Psoas muscle (tissue), 8 donors: ENCODE data around the gene NACAD. TPM values are rescaled to one million over a fixed set of nuclear protein-coding genes. Genes with fewer than 3 reads are reported as not detected.

Experiments used
- ATAC-seq, 4 donors: fragments of 200-7000 bp; cut with Tn5 transposase; one replicate each; pipeline ENCODE4 v1.9.1; 2020; ENCODE audit warnings: moderate library complexity in 3 of 4, mild to moderate bottlenecking in 2 of 4
- DNase-seq, 2 donors: peaks; one replicate each; pipeline ENCODE4 v3.0.0-alpha.2; 2020
- H3K27ac ChIP-seq: fragments of 200-600 bp; one replicate; pipeline ENCODE4 v1.8.0; 2022
- H3K27me3 ChIP-seq, 3 donors: fragments of 200-600 bp in 1 of 3; one replicate each; pipeline versions ENCODE4 v1.6.1 to v1.8.0; 2013 to 2022; ENCODE audit warnings: low read length in 2 of 3, mild to moderate bottlenecking in 2 of 3, moderate library complexity in 1 of 3; ENCODE audit not compliant: insufficient read depth in 3 of 3
- H3K36me3 ChIP-seq, 2 donors: fragments of 200-600 bp in 1 of 2; one replicate each; pipeline versions ENCODE4 v1.6.1 to v1.8.0; 2013 to 2022; ENCODE audit warnings: low read depth in 1 of 2, mild to moderate bottlenecking in 1 of 2, moderate library complexity in 1 of 2; ENCODE audit not compliant: insufficient read depth in 1 of 2
- H3K4me1 ChIP-seq: fragments of 200-600 bp; one replicate; pipeline ENCODE4 v1.8.0; 2022
- H3K4me3 ChIP-seq: fragments of 200-600 bp; one replicate; pipeline ENCODE4 v1.8.0; 2022; ENCODE audit warnings: mild to moderate bottlenecking
- H3K9me3 ChIP-seq: fragments of 200-600 bp; one replicate; pipeline ENCODE4 v1.8.0; 2022
- WGBS, 3 donors: extraction: QIAGEN DNeasy Blood & Tissue Kit; methylation state at CpG; one replicate each; pipeline versions ENCODE4 v1.1.6 to v1.1.7; 2013; 5-methylcytosine and 5-hydroxymethylcytosine counted together
- intact Hi-C, 2 donors: fragments of 100-400 bp; cut with DNase I; formaldehyde crosslinking; loops; one replicate each; pipeline versions ENCODE4 v1.11.0 to v1.14.2; 2022
- polyA plus RNA-seq, 3 donors: library from polyadenylated mRNA; stranded (reverse); fragments of 200-250 nt; gene quantifications; one replicate each; pipeline ENCODE4 v1.2.3, GENCODE V29; 2013
- total RNA-seq, 4 donors: library from RNA; stranded (reverse); fragmentation: NEBNext Ultra II Directional in 2 of 4; extraction: Animal tissue kit (Norgen Biotek cat#: 25700) in 2 of 4; gene quantifications; one replicate each; pipeline versions ENCODE4 v1.2.1 to v1.2.4, GENCODE V29; 2021 to 2023
- TF ChIP-seq, protein P1 (sequence below): fragments of 200-600 bp; IDR thresholded peaks from one replicate; pipeline ENCODE4 v1.8.0; 2022; ENCODE audit warnings: antibody characterized with exemption
- donor health status: healthy with polysubstance abuse.
- donor health status: DM: no; HTN: no; CAD: no; lungs with moderate emphysema.
- donor health status: Bipolar disorder and iron deficiency.
- donor health status: healthy.
- donor health status: DM: yes; HTN: yes; CAD: no.
- donor health status: DM: no; HTN: no; CAD: no.
- donor health status: DM: no; HTN: no; CAD: no.
- donor health status: DM: yes; HTN: yes; CAD: no.

Gene NACAD
- total and polyA plus RNA-seq, 7 donors, result 0.23 to 1.4 (median 1.1) TPM

DNA sequence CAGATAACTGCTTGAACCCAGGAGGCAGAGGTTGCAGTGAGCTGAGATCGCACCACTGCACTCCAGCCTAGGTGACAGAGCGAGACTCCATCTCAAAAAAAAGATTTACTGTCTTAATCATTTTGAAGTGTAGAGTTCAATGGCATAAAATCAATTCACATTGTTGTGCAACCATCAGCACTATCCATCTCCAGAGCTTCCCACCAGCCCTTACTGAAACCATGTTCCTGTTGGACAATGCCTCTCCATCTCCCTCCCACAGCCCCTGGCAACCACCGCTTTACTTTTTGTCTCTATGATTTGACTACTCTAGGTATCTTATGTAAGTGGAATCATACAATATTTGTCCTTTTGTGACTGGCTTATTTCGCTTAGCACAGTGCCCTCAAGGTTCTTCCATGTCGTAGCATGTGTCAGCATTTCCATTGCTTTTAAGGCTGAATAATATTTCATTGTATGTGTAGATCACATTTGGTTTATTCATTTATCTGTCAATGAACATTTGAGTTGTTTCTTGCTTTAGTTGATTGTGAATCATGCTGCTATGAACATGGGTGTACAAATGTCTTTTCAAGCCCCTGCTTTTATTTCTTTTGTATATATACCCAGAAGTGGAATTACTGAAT, 33.1 kb downstream of the NACAD start:
- H3K9me3 ChIP-seq, result no peaks in the 10 kb centered on the region
- intact Hi-C loops, result no loop called here
- peaks cover 0 to 10% of the 10 kb centered on the region in 2 donors for H3K36me3 ChIP-seq
- H3K27me3 ChIP-seq, result no peaks in the 10 kb centered on the region
- TF ChIP-seq, protein P1, sequence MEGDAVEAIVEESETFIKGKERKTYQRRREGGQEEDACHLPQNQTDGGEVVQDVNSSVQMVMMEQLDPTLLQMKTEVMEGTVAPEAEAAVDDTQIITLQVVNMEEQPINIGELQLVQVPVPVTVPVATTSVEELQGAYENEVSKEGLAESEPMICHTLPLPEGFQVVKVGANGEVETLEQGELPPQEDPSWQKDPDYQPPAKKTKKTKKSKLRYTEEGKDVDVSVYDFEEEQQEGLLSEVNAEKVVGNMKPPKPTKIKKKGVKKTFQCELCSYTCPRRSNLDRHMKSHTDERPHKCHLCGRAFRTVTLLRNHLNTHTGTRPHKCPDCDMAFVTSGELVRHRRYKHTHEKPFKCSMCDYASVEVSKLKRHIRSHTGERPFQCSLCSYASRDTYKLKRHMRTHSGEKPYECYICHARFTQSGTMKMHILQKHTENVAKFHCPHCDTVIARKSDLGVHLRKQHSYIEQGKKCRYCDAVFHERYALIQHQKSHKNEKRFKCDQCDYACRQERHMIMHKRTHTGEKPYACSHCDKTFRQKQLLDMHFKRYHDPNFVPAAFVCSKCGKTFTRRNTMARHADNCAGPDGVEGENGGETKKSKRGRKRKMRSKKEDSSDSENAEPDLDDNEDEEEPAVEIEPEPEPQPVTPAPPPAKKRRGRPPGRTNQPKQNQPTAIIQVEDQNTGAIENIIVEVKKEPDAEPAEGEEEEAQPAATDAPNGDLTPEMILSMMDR, result no peak
- H3K4me3 ChIP-seq, result no peak overlapping the region
- ATAC-seq (no peak), DNase-seq (no peak)
- WGBS, 3 donors, result 98% methylated on average over 5 of the region's 5 CpGs
- H3K4me1 ChIP-seq, result no peaks in the 10 kb centered on the region
- no peak overlapping the region for H3K27ac ChIP-seq

DNA sequence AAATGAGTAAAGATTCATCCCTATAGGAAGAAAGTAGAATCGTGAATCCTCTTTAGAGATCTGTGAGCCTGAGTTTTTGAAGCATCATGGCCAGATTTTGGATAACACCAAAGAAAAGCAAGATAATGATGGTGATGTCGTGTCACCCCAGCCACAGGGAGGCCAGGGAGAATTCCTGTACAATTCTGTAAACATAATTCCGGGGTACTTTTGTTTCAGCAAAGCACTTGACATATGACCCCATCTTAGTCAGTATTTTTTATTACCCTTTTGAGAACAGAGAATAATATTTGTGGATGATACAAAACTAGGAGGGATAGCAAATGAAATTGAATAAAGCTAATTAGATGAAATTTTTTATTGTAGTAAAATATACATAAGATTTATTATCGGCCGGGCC, 33.8 kb downstream of the NACAD start:
- intact Hi-C loops, result no loop called here
- H3K27me3 ChIP-seq, result no peaks in the 10 kb centered on the region
- 91 to 93% (median 92%) methylated on average over 5 of the region's 5 CpGs for WGBS, 3 donors

DNA sequence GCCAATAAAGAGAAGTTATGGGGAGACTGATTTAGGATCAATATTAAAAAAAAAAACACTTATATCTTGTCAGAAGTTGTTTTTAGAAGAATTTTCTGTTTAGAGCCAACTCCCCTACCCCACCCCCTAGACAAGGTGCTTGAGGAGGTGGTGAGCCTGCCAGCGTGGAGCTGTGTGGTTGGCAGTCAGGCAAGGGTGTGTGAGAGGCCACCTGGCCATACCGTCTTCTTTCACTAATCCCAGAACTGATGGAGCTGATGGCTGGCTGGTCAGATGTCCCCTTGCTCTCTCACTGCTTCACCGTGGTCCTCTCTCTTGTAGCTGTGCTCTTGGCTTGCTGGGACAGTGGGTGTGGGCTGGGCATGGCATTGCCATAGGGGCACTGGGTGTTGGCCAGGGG, 34.3 kb downstream of the NACAD start:
- Histone ChIP-seq H3K4me3 (no peak overlapping the region), H3K27me3 (no peaks in the 10 kb centered on the region), H3K9me3 (no peaks in the 10 kb centered on the region), H3K4me1 (no peaks in the 10 kb centered on the region), H3K36me3 (peaks cover 0 to 22% of the 10 kb centered on the region in 2 donors), H3K27ac (no peak overlapping the region)
- ATAC-seq (no peak), DNase-seq (no peak)
- TF ChIP-seq, protein P1, result no peak
- intact Hi-C loops, result no loop called here
- 71 to 82% (median 73%) methylated on average over 3 of the region's 3 CpGs for WGBS, 3 donors

More for the DNA sequence above, 33.8 kb downstream of the NACAD start:
- no peak overlapping the region for H3K27ac ChIP-seq
- H3K4me1 ChIP-seq, result no peaks in the 10 kb centered on the region
- DNase-seq, result no peak
- H3K4me3 ChIP-seq, result no peak overlapping the region
- ATAC-seq, result no peak
- peaks cover 0 to 17% of the 10 kb centered on the region in 2 donors for H3K36me3 ChIP-seq
- no peaks in the 10 kb centered on the region for H3K9me3 ChIP-seq
- TF ChIP-seq, protein P1, result no peak

DNA sequence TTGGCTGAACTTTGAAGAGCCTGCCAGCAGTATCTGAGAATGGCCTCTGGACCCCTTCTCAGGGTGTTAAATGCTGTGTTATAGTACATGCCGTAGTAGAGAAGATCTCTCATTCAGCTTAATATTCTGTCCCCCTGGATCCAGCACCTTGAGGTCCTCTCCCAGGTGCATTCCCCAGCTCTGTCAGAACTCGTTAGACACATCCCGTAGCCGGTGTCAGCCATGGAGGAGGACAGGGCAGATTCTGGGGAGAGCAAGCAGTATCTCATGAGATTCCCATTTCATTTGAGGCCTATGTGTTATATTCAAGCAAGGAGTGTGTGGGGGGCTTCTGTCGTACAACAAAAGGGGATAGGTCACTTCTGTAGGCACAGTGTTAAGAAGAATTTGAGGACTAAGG, 34.8 kb downstream of the NACAD start:
- TF ChIP-seq, protein P1, result no peak
- Histone ChIP-seq H3K9me3 (no peaks in the 10 kb centered on the region), H3K4me3 (no peak overlapping the region), H3K27me3 (no peaks in the 10 kb centered on the region), H3K4me1 (no peaks in the 10 kb centered on the region), H3K36me3 (peaks cover 0 to 27% of the 10 kb centered on the region in 2 donors), H3K27ac (no peak overlapping the region)
- DNase-seq, result no peak
- ATAC-seq, result no peak
- WGBS, 3 donors, result 96 to 97% (median 97%) methylated on average over 5 of the region's 5 CpGs
- intact Hi-C loops, result no loop called here

DNA sequence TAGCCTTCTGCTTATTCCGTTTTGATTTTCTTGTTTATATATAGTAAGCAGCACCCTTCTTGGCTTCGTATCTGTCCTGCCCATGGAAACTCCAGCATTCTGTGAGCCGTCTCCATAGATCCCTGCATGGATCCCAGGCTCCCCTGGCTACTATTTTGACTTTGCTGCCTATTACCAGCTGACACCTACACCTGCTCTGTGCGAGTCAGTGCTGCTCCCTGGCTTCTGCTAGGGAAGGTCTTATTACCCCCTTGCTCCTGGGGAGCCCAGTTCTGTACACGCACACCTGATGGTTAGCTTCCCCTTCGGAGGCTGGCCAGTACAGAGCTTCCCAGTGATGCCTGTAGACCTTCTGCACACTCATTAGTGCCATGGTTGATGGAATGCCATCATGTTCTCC, 35.4 kb downstream of the NACAD start:
- Histone ChIP-seq H3K4me3 (no peak overlapping the region), H3K27ac (no peak overlapping the region), H3K36me3 (peaks cover 0 to 30% of the 10 kb centered on the region in 2 donors), H3K4me1 (no peaks in the 10 kb centered on the region), H3K9me3 (no peaks in the 10 kb centered on the region), H3K27me3 (no peaks in the 10 kb centered on the region)
- intact Hi-C loops, result no loop called here
- ATAC-seq (no peak), DNase-seq (no peak)
- 61 to 94% (median 61%) methylated on average over 6 of the region's 6 CpGs for WGBS, 3 donors
- TF ChIP-seq, protein P1, result no peak
